HCEC 1CT (cell line): ENCODE data around the gene CADM2.

Source experiments
- DNase-seq: peaks from one replicate; pipeline ENCODE4 v3.0.0-alpha.2; 2017

CADM2 gene

DNA sequence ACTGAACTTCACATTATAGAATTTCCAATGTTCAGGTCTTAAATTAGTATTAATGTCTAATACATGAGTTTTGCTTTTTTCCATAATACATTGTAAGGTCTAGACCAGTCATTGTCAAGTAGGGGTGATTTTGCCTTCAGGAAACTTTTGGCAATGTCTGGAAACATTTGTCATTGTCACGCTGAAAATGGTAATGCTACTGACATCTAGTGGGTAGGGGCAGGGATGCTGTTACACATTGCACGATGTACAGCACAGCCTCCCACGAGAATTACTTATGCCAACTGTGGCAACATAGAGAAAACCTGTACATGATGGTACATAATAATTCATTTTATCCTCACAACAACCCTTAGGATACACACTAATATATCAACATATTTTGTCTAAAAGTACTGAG is 384.1 kb downstream of the CADM2 start:
- DNase-seq: no peak

DNA sequence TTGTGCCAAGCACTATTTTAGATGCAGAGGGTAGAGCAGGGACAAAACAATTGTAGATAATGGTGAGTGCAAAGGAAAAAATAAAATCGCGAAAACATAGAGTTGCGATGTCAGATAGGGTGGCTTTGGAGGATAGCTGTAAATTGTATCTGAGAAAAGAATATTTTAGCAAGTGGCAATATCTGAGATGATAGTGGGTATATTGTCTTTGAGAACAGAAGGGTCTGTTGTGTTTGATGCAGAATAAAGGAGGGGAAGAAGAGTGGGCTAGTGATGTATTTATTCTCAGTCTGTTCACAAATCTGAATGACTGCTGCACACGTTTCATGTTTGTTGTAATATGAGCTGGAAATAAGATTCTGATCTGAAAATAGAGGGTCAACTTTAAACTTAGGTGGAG is 396.8 kb downstream of the CADM2 start:
- DNase-seq: no peak

DNA sequence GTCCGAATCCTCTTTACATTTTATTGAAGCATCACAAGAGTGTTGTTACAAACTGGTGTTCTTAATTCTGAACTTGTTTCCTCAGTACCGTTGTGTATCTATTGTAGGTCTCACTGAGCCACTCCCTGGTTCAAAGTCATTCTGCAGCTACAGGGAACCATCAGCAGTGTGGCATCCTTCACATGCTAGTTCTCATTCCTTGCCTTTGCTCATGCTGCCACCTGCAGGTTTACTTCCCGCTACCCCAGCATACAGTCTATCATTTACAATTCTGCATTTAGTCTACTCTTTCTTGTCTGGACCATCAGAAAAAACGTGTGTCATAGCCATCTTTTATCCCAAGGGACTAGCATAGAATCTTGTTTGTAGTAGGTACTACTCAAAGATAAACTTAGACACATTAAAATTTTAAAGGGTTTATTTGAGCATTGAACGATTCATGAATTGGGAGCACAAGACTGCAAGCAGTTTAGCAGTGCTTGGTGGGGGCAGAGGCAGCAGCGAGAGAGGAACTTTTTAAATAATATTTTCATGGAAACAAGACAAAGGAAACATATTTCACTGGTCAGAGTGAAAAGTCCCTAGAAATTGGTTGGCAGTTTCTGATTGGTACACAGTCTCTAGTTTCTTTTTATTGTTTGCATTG is 402.1 kb downstream of the CADM2 start:
- no peak for DNase-seq

DNA sequence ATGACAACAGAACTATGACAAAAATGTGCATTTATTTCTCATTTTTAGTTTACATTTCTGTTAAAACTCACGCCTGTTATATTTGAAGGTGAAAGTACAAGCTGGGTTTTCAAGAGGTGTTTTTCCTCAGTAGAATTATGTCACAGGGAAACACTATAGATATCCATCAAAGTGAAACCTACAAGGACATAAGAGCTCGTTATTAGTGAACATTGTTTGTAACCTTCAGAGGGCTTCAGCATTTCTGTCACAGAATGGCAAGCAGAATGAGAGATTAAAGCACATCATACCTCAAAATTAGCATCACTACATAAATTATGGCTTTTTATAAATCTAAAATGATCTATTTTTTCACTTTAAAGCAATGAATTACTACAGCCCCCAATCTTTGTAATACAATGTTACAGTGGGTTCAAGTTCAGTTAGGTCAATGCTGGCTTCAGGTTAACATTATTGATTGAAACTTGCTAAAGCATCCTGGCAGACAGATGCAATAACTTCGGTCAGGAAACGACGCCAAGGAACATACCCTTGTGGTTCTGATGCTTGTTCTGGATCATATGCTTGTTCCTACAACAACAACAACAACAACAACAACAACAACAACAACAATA is 405.6 kb downstream of the CADM2 start:
- no peak for DNase-seq

DNA sequence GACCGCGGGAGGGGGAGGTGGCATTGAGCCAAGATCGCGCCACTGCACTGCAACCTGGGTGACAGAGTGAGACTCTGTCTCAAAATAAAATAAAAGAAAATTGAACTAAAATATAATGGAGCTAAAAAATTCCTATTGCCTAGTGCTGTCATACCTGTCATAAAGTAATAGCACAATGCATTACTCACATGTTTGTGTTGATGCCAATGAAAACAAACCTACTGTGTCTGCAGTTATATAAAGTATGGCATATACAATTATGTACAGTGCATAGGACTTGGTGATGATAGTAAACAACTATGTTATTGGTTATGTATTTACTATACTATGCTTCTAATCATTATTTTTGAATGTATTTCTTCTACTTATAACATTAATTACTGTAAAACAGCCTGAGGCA is 411.6 kb downstream of the CADM2 start:
- no peak for DNase-seq

DNA sequence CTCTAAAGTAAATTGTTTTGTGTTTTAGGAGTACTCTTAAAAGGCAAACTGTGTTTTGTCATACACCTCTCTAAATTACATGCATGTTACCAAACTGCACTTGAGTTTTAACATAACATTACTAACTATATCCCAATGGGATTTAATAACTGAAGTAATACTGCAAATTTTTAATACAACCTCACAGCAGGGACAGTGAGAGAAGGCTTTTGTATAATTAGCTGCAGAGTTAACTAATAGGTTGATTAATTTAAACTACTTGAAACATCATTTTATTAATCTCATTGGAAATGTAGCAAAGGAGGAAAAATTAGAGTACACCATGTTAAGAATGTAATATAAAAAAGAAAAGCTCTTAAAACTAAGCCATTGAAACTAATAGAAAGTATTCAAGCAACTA is 417.3 kb downstream of the CADM2 start:
- no peak for DNase-seq

DNA sequence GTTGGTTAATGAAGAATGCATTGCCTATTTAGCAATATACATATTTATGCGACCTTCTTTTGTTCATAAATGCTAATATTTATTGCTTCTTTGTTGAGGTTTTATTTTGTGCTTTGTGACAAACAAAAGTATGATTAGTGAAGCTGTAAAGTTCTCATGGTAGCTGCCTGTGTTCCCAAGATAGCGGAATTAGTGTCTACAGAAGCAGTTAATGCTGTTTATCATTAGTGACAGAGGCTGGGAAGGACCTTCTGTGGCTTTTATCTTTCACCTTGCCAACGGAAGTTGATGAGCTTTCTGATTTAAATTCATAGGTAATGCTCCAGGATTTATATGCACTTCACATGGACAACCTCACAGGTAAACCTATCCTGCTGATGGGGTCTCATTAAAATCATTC is 418.3 kb downstream of the CADM2 start:
- no peak for DNase-seq

DNA sequence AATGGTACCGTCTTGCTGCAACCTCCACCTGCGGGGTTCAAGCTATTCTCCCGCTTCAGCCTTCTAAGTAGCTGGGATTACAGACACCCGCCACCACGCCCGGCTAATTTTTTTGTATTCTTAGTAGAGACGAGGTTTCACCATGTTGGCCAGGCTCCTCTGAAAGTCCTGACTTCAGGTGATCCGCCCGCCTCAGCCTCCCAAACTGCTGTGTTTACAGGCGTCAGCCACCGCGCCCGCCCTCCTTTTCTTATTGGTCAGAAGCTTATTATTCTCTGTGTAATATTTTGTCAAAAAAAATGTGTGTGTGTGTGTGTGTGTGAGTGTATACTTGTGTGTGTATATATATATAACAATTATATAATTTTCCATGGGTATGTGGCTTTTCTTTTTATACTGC is 425.6 kb downstream of the CADM2 start:
- no peak for DNase-seq

DNA sequence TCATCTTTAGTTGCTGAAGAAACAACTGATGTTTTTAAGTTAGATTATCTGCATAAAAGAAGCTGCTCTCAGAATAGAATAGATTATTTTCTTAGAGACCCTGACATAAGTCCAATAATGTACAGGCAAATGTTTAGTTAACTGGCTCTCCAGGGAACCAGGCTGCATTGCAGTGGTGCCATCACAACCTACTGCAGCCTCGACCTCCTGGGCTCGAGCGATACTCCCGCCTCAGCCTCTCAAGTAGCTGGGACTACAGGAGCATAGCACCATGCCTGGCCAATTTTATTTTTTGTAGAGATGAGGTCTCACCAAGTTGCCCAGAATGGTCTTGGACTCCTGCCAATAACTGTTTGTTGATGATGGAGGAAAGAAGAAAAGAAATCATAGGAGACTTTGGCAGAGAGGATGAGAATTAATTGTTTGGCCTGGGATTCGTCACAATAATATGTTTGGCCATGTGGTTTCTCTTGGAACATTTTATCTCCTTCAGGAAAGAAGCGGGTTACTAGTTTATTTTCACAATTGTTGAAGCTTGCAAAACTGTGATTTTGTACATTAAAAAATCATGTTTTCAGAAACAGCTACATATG is 429.2 kb downstream of the CADM2 start:
- DNase-seq: no peak

DNA sequence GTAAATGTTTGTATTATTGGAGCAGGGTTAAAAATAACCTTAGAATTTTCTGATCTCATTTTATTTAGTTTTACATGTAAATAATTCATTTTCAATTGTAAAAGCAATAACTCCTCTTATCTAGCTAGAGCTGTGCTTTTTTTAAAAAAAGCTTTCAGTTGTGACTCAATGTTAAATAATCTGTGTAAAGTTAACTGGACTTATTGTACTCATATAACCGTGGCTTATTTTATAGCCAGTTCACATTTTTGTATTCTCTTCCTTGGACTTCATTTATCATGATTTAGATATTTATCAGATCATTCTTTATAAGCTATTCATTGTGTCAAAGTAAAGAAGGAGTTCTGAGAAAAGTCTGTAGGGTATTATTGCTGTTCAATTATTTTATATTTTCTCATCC is 435.6 kb downstream of the CADM2 start:
- no peak for DNase-seq

DNA sequence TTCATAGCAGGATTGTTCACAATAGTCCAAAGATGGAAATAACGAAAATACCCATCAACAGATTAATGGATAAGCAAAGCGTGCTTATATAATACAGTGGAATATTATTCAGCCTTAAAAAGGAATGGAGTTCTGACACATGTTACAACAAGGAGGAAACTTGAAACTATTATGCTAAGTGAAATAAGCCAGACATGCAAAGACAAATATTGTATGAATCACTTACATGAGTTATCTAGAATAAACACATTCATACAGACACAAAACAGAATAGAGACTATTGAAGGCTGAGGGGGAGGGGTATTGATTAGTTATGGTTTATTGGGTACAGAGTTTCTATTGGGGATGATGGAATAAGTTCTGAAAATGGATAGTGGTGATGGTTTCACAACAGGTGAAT is 438.6 kb downstream of the CADM2 start:
- no peak for DNase-seq

DNA sequence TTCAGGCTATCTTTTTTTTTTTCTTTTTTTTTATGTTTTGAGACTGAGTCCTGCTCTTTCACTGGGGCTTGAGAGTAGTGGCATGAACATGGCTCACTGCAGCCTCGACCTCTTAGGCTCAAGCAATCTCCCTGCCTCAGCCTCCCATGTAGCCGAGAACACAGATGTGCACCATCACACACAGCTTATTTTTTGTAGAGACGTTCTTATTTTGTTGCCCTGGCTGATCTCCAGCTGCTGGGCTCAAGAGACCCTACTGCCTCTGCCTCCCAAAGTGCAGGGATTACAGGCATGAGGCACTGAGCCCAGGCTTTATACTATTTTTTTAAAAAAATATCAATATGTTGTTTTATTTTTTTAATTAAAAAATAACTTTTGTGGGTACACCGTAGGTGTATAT is 467.3 kb downstream of the CADM2 start:
- DNase-seq: no peak

DNA sequence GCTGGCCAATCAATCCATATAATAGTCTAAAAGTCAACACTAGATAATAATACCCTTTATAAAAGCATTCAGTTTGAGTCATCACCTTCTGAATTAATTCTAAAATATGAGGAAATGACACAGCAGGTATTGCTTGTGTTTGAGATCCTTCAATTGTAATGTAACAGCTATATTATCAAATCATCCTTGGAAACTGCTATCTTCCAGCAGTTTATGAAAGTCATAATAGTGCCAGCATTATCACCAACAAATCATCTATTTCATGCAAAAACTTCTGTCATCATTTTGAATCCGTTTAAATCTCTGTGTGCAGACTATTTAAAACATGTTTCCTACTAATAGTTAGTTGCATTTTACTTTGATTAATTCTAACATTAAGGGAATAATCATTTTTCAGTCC is 468.7 kb downstream of the CADM2 start:
- DNase-seq: no peak

DNA sequence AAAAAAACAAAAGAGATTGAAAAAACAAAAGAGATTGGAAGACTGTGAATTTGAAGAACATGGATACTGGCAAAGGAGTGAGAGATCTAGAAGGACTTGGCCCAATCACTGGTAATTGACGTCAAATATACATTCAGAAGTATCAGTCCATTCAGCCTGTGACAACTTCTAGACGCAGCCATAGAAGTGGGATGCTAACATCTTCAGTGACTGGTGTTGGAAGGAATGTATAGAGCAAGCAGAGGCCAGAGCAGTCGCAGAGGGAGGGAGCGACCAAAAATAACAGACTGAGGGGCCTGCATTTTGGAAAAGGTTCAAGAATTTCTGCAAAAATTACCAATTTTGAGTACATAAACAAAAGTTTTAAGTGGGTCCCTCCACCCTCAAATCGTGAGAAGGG is 473.3 kb downstream of the CADM2 start:
- no peak for DNase-seq

DNA sequence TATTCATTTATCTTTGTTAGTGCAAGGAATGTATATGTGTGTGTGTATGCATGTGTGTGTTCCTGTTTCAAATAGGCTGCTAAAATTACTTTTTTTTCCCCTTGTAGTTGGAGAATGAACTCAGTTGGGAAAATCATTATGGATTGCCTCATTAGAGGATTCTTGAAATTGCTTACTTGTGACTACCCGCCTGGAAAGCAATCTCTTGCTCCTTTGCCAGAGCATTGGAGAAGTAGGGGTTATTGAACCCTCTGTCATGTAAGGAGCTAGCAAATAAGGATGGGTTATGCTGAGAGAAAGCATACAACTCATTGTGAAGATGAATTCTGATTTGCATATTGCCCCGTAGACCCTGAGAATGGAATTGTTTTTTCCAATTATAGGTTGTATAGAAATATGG is 474.5 kb downstream of the CADM2 start:
- no peak for DNase-seq

DNA sequence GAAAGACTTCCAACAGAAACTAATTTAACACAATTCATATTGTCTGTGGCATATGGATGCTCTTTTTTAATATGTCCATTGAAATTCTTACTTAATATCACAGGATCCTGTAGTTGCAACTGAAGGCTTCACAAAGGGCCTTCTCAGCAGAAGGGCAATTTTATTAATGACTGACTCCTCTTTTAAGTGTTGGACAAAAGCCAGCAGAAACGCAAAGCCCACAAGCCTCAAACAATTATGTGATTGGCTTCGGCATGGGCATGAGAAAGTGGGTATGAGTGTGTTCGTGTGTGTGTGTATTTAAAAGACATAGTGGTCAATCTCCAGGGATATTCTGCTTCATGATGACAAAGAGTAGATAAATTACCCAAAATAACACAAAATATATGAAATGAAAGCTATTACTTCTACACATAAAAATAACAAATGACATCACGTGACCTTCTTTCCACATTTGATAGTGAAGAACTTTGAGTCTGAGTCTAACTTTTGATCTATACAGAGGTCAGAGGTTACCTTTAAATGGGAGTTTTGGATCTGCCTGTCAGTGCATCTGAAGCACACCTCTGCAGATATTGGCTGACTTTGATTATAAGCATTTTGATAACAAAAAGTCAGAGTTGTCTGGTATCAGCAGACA is 496.9 kb downstream of the CADM2 start:
- DNase-seq: no peak

DNA sequence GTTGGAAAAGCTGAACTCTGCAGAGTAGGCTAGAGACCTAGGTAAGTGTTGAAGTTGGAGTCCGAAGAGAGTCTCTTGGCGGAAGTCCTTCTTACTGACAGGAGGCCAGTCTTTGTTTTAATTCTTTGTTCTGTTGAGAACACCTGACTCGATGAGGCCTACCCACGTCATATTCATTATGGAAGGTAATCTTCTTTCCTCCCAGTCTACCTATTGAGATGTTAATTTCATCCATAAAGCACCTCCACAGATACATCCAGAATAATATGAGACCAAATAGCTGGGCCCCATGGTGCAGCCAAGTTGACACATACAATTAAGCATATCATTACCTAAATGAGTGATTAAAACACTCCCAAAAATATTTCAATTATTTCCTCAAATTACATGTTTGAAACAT is 515.5 kb downstream of the CADM2 start:
- no peak for DNase-seq

DNA sequence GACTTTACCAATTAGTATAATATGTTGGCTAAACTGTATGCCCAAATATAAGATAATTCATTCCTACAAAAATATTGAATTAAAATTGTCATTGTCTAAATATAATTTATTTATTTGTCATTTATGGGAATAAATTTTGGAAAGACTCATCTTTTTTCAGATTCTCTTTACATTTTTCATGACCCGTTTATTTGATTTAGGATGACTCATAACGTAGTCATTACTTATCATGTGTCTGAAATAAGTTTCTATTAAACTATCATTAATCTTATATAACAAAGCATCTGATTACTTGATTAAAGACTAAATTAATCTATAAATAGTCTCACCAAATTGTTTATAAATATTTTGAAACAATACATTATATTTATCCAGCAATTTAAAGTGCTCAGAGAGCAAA is 516.6 kb downstream of the CADM2 start:
- DNase-seq: no peak

DNA sequence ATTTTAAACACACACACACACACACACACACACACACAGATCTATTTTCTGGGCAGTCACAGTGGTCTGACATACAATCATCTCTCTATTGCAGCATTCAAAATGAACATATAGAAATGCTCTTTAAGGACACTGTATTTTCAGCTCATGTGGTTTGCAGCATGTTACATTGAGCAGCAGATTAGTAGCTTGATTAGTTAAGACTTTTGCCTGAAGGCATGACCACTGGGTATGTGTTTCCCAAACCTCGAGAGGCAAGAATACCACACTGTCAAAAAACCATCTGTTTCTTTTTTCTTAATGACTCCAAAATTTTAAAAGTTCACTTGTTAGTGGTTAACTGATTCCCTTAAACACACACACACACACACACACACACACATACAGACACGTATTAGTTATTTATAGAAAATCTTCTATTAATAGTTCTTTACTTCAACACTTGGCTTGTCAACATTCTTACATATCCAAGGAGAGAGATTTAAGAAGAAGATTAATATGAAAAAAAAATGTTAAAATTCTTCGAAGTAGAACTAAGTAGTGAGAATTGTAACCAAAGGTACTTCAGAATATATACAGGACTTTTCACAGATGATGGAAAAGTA is 518.2 kb downstream of the CADM2 start:
- DNase-seq: no peak

DNA sequence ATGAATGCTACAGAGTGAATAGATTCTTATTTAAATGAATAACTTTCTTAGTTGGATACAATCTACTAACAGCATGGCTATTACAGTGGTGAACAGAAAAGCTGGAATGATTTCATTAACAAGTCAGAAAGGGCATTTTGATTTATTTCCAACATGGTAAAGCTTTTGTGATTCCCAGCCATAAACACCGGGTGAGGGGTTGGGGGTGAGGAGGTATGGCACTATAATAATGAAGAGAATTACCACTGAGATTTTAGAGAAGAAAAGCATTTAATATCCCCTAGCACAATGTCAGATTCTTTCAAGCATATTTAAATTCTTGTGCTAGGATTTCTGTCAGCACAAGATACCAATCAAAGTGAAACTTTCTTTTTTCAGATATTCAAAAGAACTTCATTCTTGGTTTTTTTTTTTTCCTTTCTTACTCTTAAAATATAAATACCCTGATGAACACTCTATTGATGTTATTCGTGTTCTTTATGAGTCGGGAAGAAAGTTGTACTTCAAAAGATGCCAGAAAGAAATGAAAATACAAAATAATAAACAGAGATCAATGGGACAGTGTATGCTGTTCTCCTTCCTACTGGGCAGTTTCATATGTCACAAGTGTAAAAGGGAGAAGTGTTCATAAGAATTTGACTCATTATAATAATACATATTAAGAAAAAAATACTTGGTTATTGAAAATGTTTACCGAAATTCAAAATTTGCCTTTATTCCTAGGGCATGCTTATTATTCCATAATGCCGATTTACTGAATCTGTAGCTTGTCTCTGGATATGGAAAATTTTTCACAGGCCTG is 522.8 kb downstream of the CADM2 start:
- no peak for DNase-seq

DNA sequence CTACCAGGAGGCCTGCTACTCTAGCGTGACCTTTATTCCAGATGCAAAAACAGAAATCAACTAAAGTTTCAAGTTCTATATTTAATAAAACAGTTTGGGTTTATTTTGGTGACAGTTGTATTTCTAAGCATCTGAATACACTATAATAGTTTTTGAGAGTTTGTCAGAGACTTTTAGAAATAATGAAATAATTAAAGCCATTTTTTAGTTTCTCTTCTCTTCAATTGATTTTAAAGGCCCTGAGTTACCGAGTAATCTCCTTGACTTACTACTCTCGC is 523.4 kb downstream of the CADM2 start:
- no peak for DNase-seq

DNA sequence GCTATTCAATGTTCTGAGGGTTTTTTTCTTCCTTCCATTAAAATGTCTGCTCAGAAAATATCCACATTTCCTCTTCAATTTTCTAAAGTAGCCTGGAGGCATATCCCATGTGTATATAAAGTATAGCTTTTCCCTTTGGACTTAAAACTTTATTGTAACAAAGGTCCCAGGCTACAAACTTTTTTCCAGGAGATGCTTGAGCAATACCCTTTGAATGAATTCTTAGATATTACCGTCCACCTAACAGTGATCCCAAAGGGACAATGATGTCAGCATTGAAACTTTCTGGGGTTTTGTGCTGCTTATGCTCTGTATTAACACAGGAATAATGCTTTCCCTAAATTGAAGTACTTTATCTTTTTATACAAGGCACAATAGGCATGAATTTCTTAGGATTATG is 525.2 kb downstream of the CADM2 start:
- no peak for DNase-seq

DNA sequence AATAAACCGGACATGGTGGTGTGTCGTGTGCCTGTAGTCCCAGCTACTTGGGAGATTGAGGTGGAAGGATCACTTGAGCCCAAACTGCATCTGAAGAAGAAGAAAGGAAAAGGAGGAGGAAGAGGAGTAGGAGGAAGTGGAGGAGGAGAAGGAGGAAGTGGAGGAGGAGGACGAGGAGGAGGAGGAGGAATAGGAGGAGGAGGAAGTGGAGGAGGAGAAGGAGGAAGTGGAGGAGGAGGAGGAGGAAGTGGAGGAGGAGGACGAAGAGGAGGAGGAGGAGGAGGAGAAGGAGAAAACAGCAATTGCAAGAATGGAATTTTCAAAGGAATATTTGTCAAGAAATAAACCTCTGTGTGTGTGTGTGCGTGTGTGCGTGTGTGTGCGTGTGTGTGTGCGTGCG is 528.6 kb downstream of the CADM2 start:
- DNase-seq: no peak
